Endothelial cell of umbilical vein (primary cell): ENCODE measurements around the gene BPIFA3. TPM values are rescaled to one million over a fixed set of nuclear protein-coding genes. Genes with fewer than 3 reads are reported as not detected.

ENCODE experiments used
- BruUV-seq: library from RNA; stranded (reverse); fragments of 400-500 nt; replicated peaks from 2 replicates; lab custom pipeline; 2021; lab: Mats Ljungman, UMichigan
- CTCF ChIA-PET: fragments of 300-600, 350-600 bp; sonication (Branson Sonifier 250); formaldehyde crosslinking; loops from one replicate; lab custom pipeline; 2021; ENCODE audit warnings: antibody characterized with exemption, inconsistent platforms; lab: Charles Lee
- POLR2A ChIA-PET: fragments of 300-600, 350-600 bp; sonication (Branson Sonifier 250); formaldehyde crosslinking; loops from one replicate; lab custom pipeline; 2021; ENCODE audit warnings: antibody characterized with exemption, inconsistent platforms; lab: Charles Lee
- DNase-seq: peaks from one replicate; pipeline ENCODE4 v3.0.0-alpha.2; 2011; ENCODE audit warnings: low read depth, low spot score
- FAIRE-seq: peaks from 2 replicates; lab custom pipeline; 2011; peaks lifted over from hg19 to GRCh38; lab: Jason Lieb, UNC
- H2AFZ ChIP-seq: 2 replicates; pipeline ENCODE4 v1.6.0; 2012; ENCODE audit warnings: low read depth, low read length, control low read depth, inconsistent platforms
- H3K27ac ChIP-seq: 2 replicates; pipeline ENCODE4 v1.5.1; 2011; ENCODE audit warnings: low read depth, mild to moderate bottlenecking, control low read depth, low read length, moderate library complexity; ENCODE audit not compliant: insufficient read depth
- H3K27me3 ChIP-seq, 2 experiments: 2 replicates each; pipeline versions ENCODE4 v1.6.0 to v1.6.1; 2011; ENCODE audit warnings: low read length in 2 of 2, mixed read lengths in 1 of 2; ENCODE audit not compliant: control insufficient read depth in 2 of 2, insufficient read depth in 2 of 2
- H3K36me3 ChIP-seq, 2 experiments: 2 replicates in 1 of 2; 3 replicates in 1 of 2; pipeline ENCODE4 v1.5.1; 2011; ENCODE audit warnings: low read length in 2 of 2, mild to moderate bottlenecking in 1 of 2, moderate library complexity in 1 of 2; ENCODE audit not compliant: control insufficient read depth in 2 of 2, insufficient read depth in 2 of 2; ENCODE audit errors: extremely low read depth in 1 of 2
- H3K4me1 ChIP-seq: 3 replicates; pipeline ENCODE4 v1.5.1; 2011; ENCODE audit warnings: mild to moderate bottlenecking, low read length; ENCODE audit not compliant: control insufficient read depth, insufficient read depth; ENCODE audit errors: extremely low read depth
- H3K4me2 ChIP-seq: 2 replicates; pipeline ENCODE4 v1.6.1; 2011; ENCODE audit warnings: low read length, control low read depth, mixed read lengths; ENCODE audit not compliant: insufficient read depth
- H3K4me3 ChIP-seq, 3 experiments: fragments of 200-600 bp in 1 of 3; sonication (generic), shearing (Covaris generic) in 1 of 3; replicated peaks in 1 of 3; 2 replicates each; pipeline ENCODE4 v1.5.1; 2011 to 2016; ENCODE audit warnings: control low read depth in 3 of 3, low read length in 3 of 3, mild to moderate bottlenecking in 2 of 3, inconsistent platforms in 1 of 3, low read depth in 1 of 3, moderate library complexity in 1 of 3; ENCODE audit not compliant: insufficient read depth in 1 of 3
- H3K79me2 ChIP-seq: 2 replicates; pipeline ENCODE4 v1.6.0; 2012; ENCODE audit warnings: low read length, inconsistent platforms; ENCODE audit not compliant: control insufficient read depth, insufficient read depth
- H3K9ac ChIP-seq: replicated peaks from 2 replicates; pipeline ENCODE3; 2011; ENCODE audit warnings: low read length, control low read depth; ENCODE audit not compliant: insufficient read depth; ENCODE audit errors: extremely low read depth
- H3K9me1 ChIP-seq: replicated peaks from 3 replicates; pipeline ENCODE4 v1.6.0; 2011; ENCODE audit warnings: mild to moderate bottlenecking, low read length; ENCODE audit not compliant: control insufficient read depth, insufficient read depth; ENCODE audit errors: extremely low read depth
- H3K9me3 ChIP-seq: replicated peaks from 2 replicates; pipeline ENCODE4 v1.5.1; 2012; ENCODE audit warnings: low read length, inconsistent platforms; ENCODE audit not compliant: control insufficient read depth, insufficient read depth
- H4K20me1 ChIP-seq: replicated peaks from 2 replicates; pipeline ENCODE3; 2011; ENCODE audit warnings: mild to moderate bottlenecking, low read length; ENCODE audit not compliant: control insufficient read depth, insufficient read depth; ENCODE audit errors: extremely low read depth
- CTCF ChIP-seq, 2 donors: IDR thresholded peaks; 1 replicate in 1 of 2; 2 replicates in 1 of 2; pipeline ENCODE4 v1.5.1; 2011; ENCODE audit warnings: low read length in 2 of 2, mild to moderate bottlenecking in 2 of 2, moderate library complexity in 2 of 2, control low read depth in 1 of 2, inconsistent platforms in 1 of 2, low read depth in 1 of 2; ENCODE audit not compliant: insufficient read depth in 1 of 2; ENCODE audit errors: extremely low read depth in 1 of 2
- EZH2 ChIP-seq: IDR thresholded peaks from 2 replicates; pipeline ENCODE4 v1.6.1; 2012; ENCODE audit warnings: borderline replicate concordance, low read depth, mild to moderate bottlenecking, moderate library complexity, low read length, inconsistent platforms; ENCODE audit not compliant: severe bottlenecking
- FOS ChIP-seq: IDR thresholded peaks from 2 replicates; pipeline ENCODE4 v1.6.1; 2011; ENCODE audit warnings: mild to moderate bottlenecking, low read length, moderate library complexity, borderline replicate concordance; ENCODE audit not compliant: insufficient read depth
- GATA2 ChIP-seq: IDR thresholded peaks from 2 replicates; pipeline ENCODE4 v1.7.0; 2011; ENCODE audit warnings: low read depth, mild to moderate bottlenecking, moderate library complexity, mixed read lengths, low read length; ENCODE audit not compliant: insufficient read length, insufficient read depth
- JUN ChIP-seq: IDR thresholded peaks from 2 replicates; pipeline ENCODE4 v1.6.1; 2011; ENCODE audit warnings: borderline replicate concordance, low read depth; ENCODE audit not compliant: insufficient read length, insufficient read depth
- MAX ChIP-seq: IDR thresholded peaks from 2 replicates; pipeline ENCODE4 v1.6.1; 2011; ENCODE audit not compliant: insufficient read depth, insufficient read length
- MYC ChIP-seq: IDR thresholded peaks from one replicate; pipeline ENCODE4 v1.6.1; 2011; ENCODE audit warnings: mild to moderate bottlenecking, low read depth, low read length
- POLR2A ChIP-seq: IDR thresholded peaks from 2 replicates; pipeline ENCODE4 v1.6.1; 2012; ENCODE audit warnings: low read depth, mild to moderate bottlenecking, control low read depth, low read length
- POLR2AphosphoS5 ChIP-seq: IDR thresholded peaks from 2 replicates; pipeline ENCODE4 v1.6.1; 2012; ENCODE audit warnings: low read depth, mild to moderate bottlenecking, control low read depth, low read length, moderate library complexity; ENCODE audit not compliant: insufficient read depth
- dilution Hi-C: fragments of 300-500 bp; cut with MboI; formaldehyde crosslinking; loops from one replicate; pipeline ENCODE4 v1.15.0; 2019; ENCODE audit warnings: low sequenced_read_pairs; ENCODE audit not compliant: extremely low pct_ligation_motif_present
- intact Hi-C: fragments of 100-400 bp; cut with micrococcal nuclease; formaldehyde crosslinking; loops from one replicate; pipeline ENCODE4 v1.10.0; 2022
- polyA plus RNA-seq, 4 experiments: library from polyadenylated mRNA; depleted of rRNA in 3 of 4; stranded (reverse) in 3 of 4; unstranded in 1 of 4; fragments of >200 nt; gene quantifications; 2 replicates each; pipeline versions ENCODE4 v1.2.1 to v1.2.3, GENCODE V29; 2011 to 2012; ENCODE audit warnings: missing spikeins in 1 of 4
- total RNA-seq: library from RNA; stranded (reverse); gene quantifications from 2 replicates; pipeline ENCODE4 v1.2.3, GENCODE V29; 2021

Gene BPIFA3
- total and polyA plus RNA-seq, 2 donors (not counting 3 experiments of a cell fraction or from before 2014, with no cell fraction given), result not detected

- no peaks in the 10 kb centered on the region for H3K36me3 ChIP-seq
- no peaks in the 10 kb centered on the region for H3K9me3 ChIP-seq
- intact Hi-C loops (no loop called here), dilution Hi-C loops (no loop called here)
- H3K27me3 ChIP-seq, result no peaks in the 10 kb centered on the region
- H4K20me1 ChIP-seq, result no peaks in the 10 kb centered on the region
- H3K27ac ChIP-seq, result no peak overlapping the region
- ChIA-PET CTCF (no interaction called here), POLR2A (no interaction called here)
- H3K4me2 ChIP-seq, result no peak overlapping the region
- FAIRE-seq (no peak), DNase-seq (no peak)
- no peak overlapping the region for H2AFZ ChIP-seq
- H3K9me1 ChIP-seq, result no peaks in the 10 kb centered on the region
- TF ChIP-seq EZH2, result no peak
- TF ChIP-seq GATA2, result no peak
- TF ChIP-seq POLR2AphosphoS5, result no peak
- TF ChIP-seq CTCF (IDR thresholded peaks at IDR 0.05; ENCODE audit: extremely low read depth in 1 of 2, insufficient read depth in 1 of 2, low read depth in 1 of 2, low read length in 2 of 2), result no peak
- no peak for TF ChIP-seq MYC
- no peak for TF ChIP-seq JUN
- TF ChIP-seq FOS, result no peak
- no peak for TF ChIP-seq POLR2A
- no peak for TF ChIP-seq MAX
- no TSS peak for BruUV-seq
- no peak overlapping the region for H3K4me3 ChIP-seq
- no peak overlapping the region for H3K9ac ChIP-seq
- H3K4me1 ChIP-seq, result no peaks in the 10 kb centered on the region
- no peaks in the 10 kb centered on the region for H3K79me2 ChIP-seq
Observed at GRCh38 chr20:33178726-33179125, 38.4 kb upstream of the BPIFA3 start.
